PC-9 (cell line): ENCODE data around the gene DPEP3.

Source experiments
- CTCF ChIP-seq: fragments of 200-600 bp; sonication (generic); conservative IDR thresholded peaks from 2 replicates; pipeline ENCODE4 v1.6.1; 2017; ENCODE audit warnings: mixed run types, antibody characterized with exemption, mild to moderate bottlenecking, moderate library complexity
- EZH2 ChIP-seq: fragments of 200-600 bp; sonication (generic); IDR thresholded peaks from 2 replicates; pipeline ENCODE4 v1.8.0; 2017; ENCODE audit warnings: antibody characterized with exemption, low read depth

GRCh38 chr16:67946966-67947558 lies 33.2 kb downstream of the DPEP3 start:
- TF ChIP-seq CTCF (no peak), EZH2 (no peak)
